Measurements from ENCODE around the gene NFIB. TPM values are rescaled to one million over a fixed set of nuclear protein-coding genes. Genes with fewer than 3 reads are reported as not detected.

NFIB gene
- polyA plus RNA-seq, 3 donors = not detected

DNA sequence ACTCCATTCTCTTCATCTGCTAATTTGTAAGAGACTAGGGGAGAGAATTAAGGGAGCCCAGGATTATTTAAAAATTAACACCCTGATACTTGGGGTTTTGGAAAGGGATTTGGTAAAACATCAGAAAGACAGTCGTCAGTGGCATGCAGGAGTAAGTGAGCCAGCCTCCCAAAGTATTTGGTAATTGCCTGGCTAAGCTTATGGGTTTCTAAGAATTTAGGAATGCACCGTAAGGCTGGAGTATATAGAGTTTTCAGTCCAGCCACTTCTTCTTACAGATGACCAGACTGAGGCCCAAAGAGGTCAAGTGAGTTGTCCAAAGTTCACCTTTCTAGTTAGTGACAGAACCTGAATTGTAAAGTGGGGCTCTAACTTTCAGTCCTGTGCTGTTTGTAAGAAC is 25.8 kb upstream of the NFIB start:
- H3K4me1 ChIP-seq (ENCODE audit: control insufficient read depth in 1 of 2, insufficient read depth in 2 of 2, low read length in 2 of 2) = no peaks in the 10 kb centered on the region
- TF ChIP-seq, protein P1, sequence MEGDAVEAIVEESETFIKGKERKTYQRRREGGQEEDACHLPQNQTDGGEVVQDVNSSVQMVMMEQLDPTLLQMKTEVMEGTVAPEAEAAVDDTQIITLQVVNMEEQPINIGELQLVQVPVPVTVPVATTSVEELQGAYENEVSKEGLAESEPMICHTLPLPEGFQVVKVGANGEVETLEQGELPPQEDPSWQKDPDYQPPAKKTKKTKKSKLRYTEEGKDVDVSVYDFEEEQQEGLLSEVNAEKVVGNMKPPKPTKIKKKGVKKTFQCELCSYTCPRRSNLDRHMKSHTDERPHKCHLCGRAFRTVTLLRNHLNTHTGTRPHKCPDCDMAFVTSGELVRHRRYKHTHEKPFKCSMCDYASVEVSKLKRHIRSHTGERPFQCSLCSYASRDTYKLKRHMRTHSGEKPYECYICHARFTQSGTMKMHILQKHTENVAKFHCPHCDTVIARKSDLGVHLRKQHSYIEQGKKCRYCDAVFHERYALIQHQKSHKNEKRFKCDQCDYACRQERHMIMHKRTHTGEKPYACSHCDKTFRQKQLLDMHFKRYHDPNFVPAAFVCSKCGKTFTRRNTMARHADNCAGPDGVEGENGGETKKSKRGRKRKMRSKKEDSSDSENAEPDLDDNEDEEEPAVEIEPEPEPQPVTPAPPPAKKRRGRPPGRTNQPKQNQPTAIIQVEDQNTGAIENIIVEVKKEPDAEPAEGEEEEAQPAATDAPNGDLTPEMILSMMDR (IDR thresholded peaks at IDR 0.05) = no peak
- no peak for DNase-seq
- H4K20me1 ChIP-seq (ENCODE audit: insufficient read depth, low read length) = no peaks in the 10 kb centered on the region
- Mint-ChIP-seq H3K4me1 (no peaks in the 10 kb centered on the region), H3K27me3 (ENCODE audit: low read depth in 3 of 3) (peaks cover 7 to 21% (median 10%) of the 10 kb centered on the region in 3 donors), H3K4me3 (no peak overlapping the region), H3K9me3 (peaks cover 0 to 3% (median 1%) of the 10 kb centered on the region in 7 donors), H3K27ac (no peak overlapping the region), H3K36me3 (no peaks in the 10 kb centered on the region)
- no peak overlapping the region for H3K4me3 ChIP-seq (replicated peaks in 1 of 3; ENCODE audit: low read depth in 2 of 3, low read length in 3 of 3)
- H3K9ac ChIP-seq (ENCODE audit: insufficient read depth, low read length, poor library complexity, severe bottlenecking) = no peak overlapping the region
- H3K27ac ChIP-seq (ENCODE audit: low read depth in 1 of 2, low read length in 2 of 2) = no peak overlapping the region
- H2AFZ ChIP-seq (ENCODE audit: insufficient read depth, low read depth, low read length, poor library complexity, severe bottlenecking) = no peak overlapping the region
- no peak overlapping the region for H3K4me2 ChIP-seq (replicated peaks; ENCODE audit: extremely low read depth, low read length, poor library complexity, severe bottlenecking)
- no peaks in the 10 kb centered on the region for H3K79me2 ChIP-seq (ENCODE audit: insufficient read depth, low read length)
- 100% methylated on average over 1 of the region's 2 CpGs for WGBS (ENCODE audit: insufficient coverage)
- no peaks in the 10 kb centered on the region for H3K36me3 ChIP-seq (replicated peaks in 1 of 2; ENCODE audit: control insufficient read depth in 1 of 2, insufficient read depth in 2 of 2, low read length in 2 of 2)
- H3K9me3 ChIP-seq (replicated peaks in 1 of 2; ENCODE audit: control insufficient read depth in 1 of 2, insufficient read depth in 1 of 2, low read length in 2 of 2) = no peaks in the 10 kb centered on the region
- intact Hi-C loops (cut with micrococcal nuclease) = no loop called here
- peaks cover 11 to 34% of the 10 kb centered on the region in 2 donors for H3K27me3 ChIP-seq (ENCODE audit: control insufficient read depth in 2 of 2, insufficient read depth in 2 of 2, low read length in 2 of 2)

DNA sequence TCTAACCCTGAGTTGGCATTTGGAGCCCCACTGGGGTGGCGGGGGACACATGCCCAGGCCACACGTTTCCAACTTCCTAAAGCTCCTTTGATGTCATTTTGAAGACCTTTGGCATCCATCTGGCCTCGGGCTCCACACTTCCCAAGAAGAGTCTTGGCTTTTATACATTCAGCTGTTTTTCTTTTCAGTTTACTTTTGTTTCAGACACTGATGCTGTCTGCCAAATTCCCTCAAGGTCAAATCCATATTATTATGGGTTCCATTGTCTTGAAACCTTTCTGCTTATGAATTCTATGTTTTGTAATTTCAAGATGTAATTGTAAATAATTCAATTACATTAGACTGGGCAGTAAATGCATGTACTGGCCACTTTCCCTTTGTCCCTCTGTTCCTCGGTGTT is 23.7 kb upstream of the NFIB start:
- Mint-ChIP-seq H3K27ac (no peak overlapping the region), H3K27me3 (ENCODE audit: low read depth in 3 of 3) (peaks cover 7 to 32% (median 10%) of the 10 kb centered on the region in 3 donors), H3K36me3 (no peaks in the 10 kb centered on the region), H3K9me3 (peaks cover 0 to 4% (median 1%) of the 10 kb centered on the region in 7 donors), H3K4me3 (no peak overlapping the region), H3K4me1 (no peaks in the 10 kb centered on the region)
- H2AFZ ChIP-seq (ENCODE audit: insufficient read depth, low read depth, low read length, poor library complexity, severe bottlenecking) = no peak overlapping the region
- no peaks in the 10 kb centered on the region for H4K20me1 ChIP-seq (ENCODE audit: insufficient read depth, low read length)
- no peak overlapping the region for H3K27ac ChIP-seq (ENCODE audit: low read depth in 1 of 2, low read length in 2 of 2)
- DNase-seq = no peak
- no peaks in the 10 kb centered on the region for H3K79me2 ChIP-seq (ENCODE audit: insufficient read depth, low read length)
- H3K9me3 ChIP-seq (replicated peaks in 1 of 2; ENCODE audit: control insufficient read depth in 1 of 2, insufficient read depth in 1 of 2, low read length in 2 of 2) = no peaks in the 10 kb centered on the region
- H3K9ac ChIP-seq (ENCODE audit: insufficient read depth, low read length, poor library complexity, severe bottlenecking) = no peak overlapping the region
- no peak overlapping the region for H3K4me3 ChIP-seq (replicated peaks in 1 of 3; ENCODE audit: low read depth in 2 of 3, low read length in 3 of 3)
- intact Hi-C loops (cut with micrococcal nuclease) = no loop called here
- no peak overlapping the region for H3K4me2 ChIP-seq (replicated peaks; ENCODE audit: extremely low read depth, low read length, poor library complexity, severe bottlenecking)
- no peaks in the 10 kb centered on the region for H3K4me1 ChIP-seq (ENCODE audit: control insufficient read depth in 1 of 2, insufficient read depth in 2 of 2, low read length in 2 of 2)
- no peaks in the 10 kb centered on the region for H3K36me3 ChIP-seq (replicated peaks in 1 of 2; ENCODE audit: control insufficient read depth in 1 of 2, insufficient read depth in 2 of 2, low read length in 2 of 2)
- 87% methylated on average over 3 of the region's 4 CpGs for WGBS (ENCODE audit: insufficient coverage)
- TF ChIP-seq, protein P1 (IDR thresholded peaks at IDR 0.05) = no peak
- peaks cover 0 to 13% of the 10 kb centered on the region in 2 donors for H3K27me3 ChIP-seq (ENCODE audit: control insufficient read depth in 2 of 2, insufficient read depth in 2 of 2, low read length in 2 of 2)

All from CD14-positive monocyte (primary cell).